Stimulated activated memory B cell treated with anti-CD40 and anti-IgM and Interleukin-4, amounts not matched to agents 10 μg/mL and 1 μg/mL and 100 μg/mL, for 72 hours (primary cell): Measurements from ENCODE around the gene SLC20A1.
A peak's percentile ranks its signal among the peaks of the same experiment; 100 is the strongest.
"Not testable (repeated sequence)": the region's sequence is repeated elsewhere in the genome, so short reads cannot be mapped to it uniquely, and the experiment has no call there.

Experiments used
- ATAC-seq: fragments of 150-1000 bp; cut with Tn5 transposase; 2 replicates; pipeline ENCODE4 v1.10.0; 2021
- H3K27ac Mint-ChIP-seq: one replicate; pipeline ENCODE4 v1.8.0; 2022; ENCODE audit warnings: mild to moderate bottlenecking, mixed read lengths
- H3K27me3 Mint-ChIP-seq: one replicate; pipeline ENCODE4 v1.8.0; 2022; ENCODE audit warnings: mixed read lengths
- H3K36me3 Mint-ChIP-seq: one replicate; pipeline ENCODE4 v1.8.0; 2022; ENCODE audit warnings: mixed read lengths
- H3K4me1 Mint-ChIP-seq: one replicate; pipeline ENCODE4 v1.8.0; 2022; ENCODE audit warnings: mixed read lengths
- H3K4me3 Mint-ChIP-seq: one replicate; pipeline ENCODE4 v1.8.0; 2022; ENCODE audit warnings: mild to moderate bottlenecking, moderate library complexity, mixed read lengths
- H3K9me3 Mint-ChIP-seq: one replicate; pipeline ENCODE4 v1.8.0; 2022; ENCODE audit warnings: mixed read lengths

Gene SLC20A1

GRCh38 chr2:112699984-112700667 is 54.4 kb downstream of the SLC20A1 start:
- no peaks in the 10 kb centered on the region for H3K27me3 Mint-ChIP-seq
- H3K36me3 Mint-ChIP-seq = no peaks in the 10 kb centered on the region
- H3K9me3 Mint-ChIP-seq = no peaks in the 10 kb centered on the region
- peak overlapping the region; percentile 83 for H3K27ac Mint-ChIP-seq
- peak; percentile 41 for ATAC-seq
- H3K4me1 Mint-ChIP-seq = peaks cover 50% of the 10 kb centered on the region
- no peak overlapping the region for H3K4me3 Mint-ChIP-seq

GRCh38 chr2:112701052-112701451 is 55.3 kb downstream of the SLC20A1 start:
- Mint-ChIP-seq H3K9me3 (no peaks in the 10 kb centered on the region), H3K27ac (peak overlapping the region; percentile 83), H3K4me3 (no peak overlapping the region), H3K27me3 (no peaks in the 10 kb centered on the region), H3K4me1 (peaks cover 60% of the 10 kb centered on the region), H3K36me3 (no peaks in the 10 kb centered on the region)
- no peak for ATAC-seq

- H3K9me3 Mint-ChIP-seq = no peaks in the 10 kb centered on the region
- H3K36me3 Mint-ChIP-seq = no peaks in the 10 kb centered on the region
- H3K4me1 Mint-ChIP-seq = peaks cover 83% of the 10 kb centered on the region
- no peak overlapping the region for H3K27ac Mint-ChIP-seq
- no peak overlapping the region for H3K4me3 Mint-ChIP-seq
- H3K27me3 Mint-ChIP-seq = no peaks in the 10 kb centered on the region
- no peak for ATAC-seq
These were observed 57.9 kb downstream of the SLC20A1 start for GRCh38 chr2:112703684-112704083.

GRCh38 chr2:112705575-112705974 is 59.8 kb downstream of the SLC20A1 start:
- Mint-ChIP-seq H3K27ac (peak overlapping the region; percentile 78), H3K27me3 (no peaks in the 10 kb centered on the region), H3K4me3 (no peak overlapping the region), H3K9me3 (no peaks in the 10 kb centered on the region), H3K4me1 (peaks cover 83% of the 10 kb centered on the region), H3K36me3 (no peaks in the 10 kb centered on the region)
- peak; percentile 44 for ATAC-seq

- ATAC-seq = peak; percentile 78
- Mint-ChIP-seq H3K27me3 (no peaks in the 10 kb centered on the region), H3K4me3 (peak overlapping the region; percentile 7), H3K9me3 (no peaks in the 10 kb centered on the region), H3K4me1 (peaks cover 83% of the 10 kb centered on the region), H3K36me3 (no peaks in the 10 kb centered on the region), H3K27ac (peak overlapping the region; percentile 78)
These were observed 60.5 kb downstream of the SLC20A1 start for GRCh38 chr2:112706170-112706664.

- Mint-ChIP-seq H3K4me1 (peaks cover 79% of the 10 kb centered on the region), H3K27ac (peak overlapping the region; percentile 78)
- not testable (repeated sequence) for H3K36me3 Mint-ChIP-seq, H3K4me3 Mint-ChIP-seq, ATAC-seq, H3K27me3 Mint-ChIP-seq, H3K9me3 Mint-ChIP-seq
These were observed 61.2 kb downstream of the SLC20A1 start for GRCh38 chr2:112706947-112707346.

- no peaks in the 10 kb centered on the region for H3K9me3 Mint-ChIP-seq
- H3K27me3 Mint-ChIP-seq = no peaks in the 10 kb centered on the region
- H3K27ac Mint-ChIP-seq = peak overlapping the region; percentile 46
- peaks cover 90% of the 10 kb centered on the region for H3K4me1 Mint-ChIP-seq
- peak overlapping the region; percentile 25 for H3K4me3 Mint-ChIP-seq
- no peak for ATAC-seq
- no peaks in the 10 kb centered on the region for H3K36me3 Mint-ChIP-seq
These were observed 63.2 kb downstream of the SLC20A1 start for GRCh38 chr2:112708968-112709367.

GRCh38 chr2:112709703-112710102 is 64.0 kb downstream of the SLC20A1 start:
- peak overlapping the region; percentile 46 for H3K27ac Mint-ChIP-seq
- H3K27me3 Mint-ChIP-seq = no peaks in the 10 kb centered on the region
- no peak overlapping the region for H3K4me3 Mint-ChIP-seq
- peaks cover 89% of the 10 kb centered on the region for H3K4me1 Mint-ChIP-seq
- no peaks in the 10 kb centered on the region for H3K36me3 Mint-ChIP-seq
- no peak for ATAC-seq
- H3K9me3 Mint-ChIP-seq = no peaks in the 10 kb centered on the region

GRCh38 chr2:112710956-112711750 is 65.4 kb downstream of the SLC20A1 start:
- peak overlapping the region; percentile 46 for H3K27ac Mint-ChIP-seq
- H3K9me3 Mint-ChIP-seq = no peaks in the 10 kb centered on the region
- H3K4me1 Mint-ChIP-seq = peaks cover 78% of the 10 kb centered on the region
- no peaks in the 10 kb centered on the region for H3K36me3 Mint-ChIP-seq
- H3K27me3 Mint-ChIP-seq = no peaks in the 10 kb centered on the region
- no peak overlapping the region for H3K4me3 Mint-ChIP-seq
- no peak for ATAC-seq

- Mint-ChIP-seq H3K4me3 (no peak overlapping the region), H3K9me3 (no peaks in the 10 kb centered on the region), H3K27ac (peak overlapping the region; percentile 41), H3K4me1 (peaks cover 66% of the 10 kb centered on the region), H3K27me3 (no peaks in the 10 kb centered on the region), H3K36me3 (no peaks in the 10 kb centered on the region)
- no peak for ATAC-seq
These were observed 66.7 kb downstream of the SLC20A1 start for GRCh38 chr2:112712465-112712864.

- Mint-ChIP-seq H3K4me3 (no peak overlapping the region), H3K27ac (peak overlapping the region; percentile 41), H3K4me1 (peaks cover 60% of the 10 kb centered on the region), H3K36me3 (no peaks in the 10 kb centered on the region), H3K27me3 (no peaks in the 10 kb centered on the region), H3K9me3 (no peaks in the 10 kb centered on the region)
- no peak for ATAC-seq
These were observed 67.3 kb downstream of the SLC20A1 start for GRCh38 chr2:112712903-112713584.
